GM13976 (cell line): ENCODE results near the gene C10orf71.

Experiments
- DNase-seq: peaks from one replicate; pipeline ENCODE4 v3.0.0; 2012; ENCODE audit warnings: low spot score
- in situ Hi-C: fragments of 300-500 bp; cut with MboI; formaldehyde crosslinking; loops from one replicate; pipeline ENCODE4 v1.12.0; 2022; ENCODE audit warnings: low sequenced_read_pairs, mixed read lengths, inconsistent platforms; ENCODE audit not compliant: unreplicated experiment
- TF ChIP-seq, protein P1 (sequence below): IDR thresholded peaks from 2 replicates; pipeline ENCODE4 v1.5.1; 2012; ENCODE audit warnings: borderline replicate concordance, mild to moderate bottlenecking; ENCODE audit not compliant: insufficient read depth; ENCODE audit errors: extremely low read depth, missing control alignments, control extremely low read depth

C10orf71 gene

DNA sequence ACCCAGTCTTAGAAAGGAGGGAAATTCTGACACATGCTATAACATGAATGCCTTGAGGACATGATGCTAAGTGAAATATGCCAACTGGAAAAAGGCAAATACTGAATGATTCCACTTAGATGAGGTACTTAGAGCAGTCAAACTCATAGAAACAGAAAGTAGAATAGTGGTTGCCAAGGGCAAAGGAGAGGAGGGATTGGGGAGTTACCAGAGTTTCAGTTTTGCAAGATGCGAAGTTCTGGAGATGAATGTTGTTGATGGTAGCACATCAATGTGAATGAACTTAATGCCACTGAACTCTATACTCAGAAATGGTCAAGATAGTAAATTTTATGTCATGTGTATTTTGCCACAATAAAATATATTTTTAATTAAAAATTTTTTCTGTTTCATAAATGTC lies 58.0 kb downstream of the C10orf71 start:
- DNase-seq: no peak
- in situ Hi-C loops: no loop called here
- TF ChIP-seq, protein P1, sequence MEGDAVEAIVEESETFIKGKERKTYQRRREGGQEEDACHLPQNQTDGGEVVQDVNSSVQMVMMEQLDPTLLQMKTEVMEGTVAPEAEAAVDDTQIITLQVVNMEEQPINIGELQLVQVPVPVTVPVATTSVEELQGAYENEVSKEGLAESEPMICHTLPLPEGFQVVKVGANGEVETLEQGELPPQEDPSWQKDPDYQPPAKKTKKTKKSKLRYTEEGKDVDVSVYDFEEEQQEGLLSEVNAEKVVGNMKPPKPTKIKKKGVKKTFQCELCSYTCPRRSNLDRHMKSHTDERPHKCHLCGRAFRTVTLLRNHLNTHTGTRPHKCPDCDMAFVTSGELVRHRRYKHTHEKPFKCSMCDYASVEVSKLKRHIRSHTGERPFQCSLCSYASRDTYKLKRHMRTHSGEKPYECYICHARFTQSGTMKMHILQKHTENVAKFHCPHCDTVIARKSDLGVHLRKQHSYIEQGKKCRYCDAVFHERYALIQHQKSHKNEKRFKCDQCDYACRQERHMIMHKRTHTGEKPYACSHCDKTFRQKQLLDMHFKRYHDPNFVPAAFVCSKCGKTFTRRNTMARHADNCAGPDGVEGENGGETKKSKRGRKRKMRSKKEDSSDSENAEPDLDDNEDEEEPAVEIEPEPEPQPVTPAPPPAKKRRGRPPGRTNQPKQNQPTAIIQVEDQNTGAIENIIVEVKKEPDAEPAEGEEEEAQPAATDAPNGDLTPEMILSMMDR: no peak

DNA sequence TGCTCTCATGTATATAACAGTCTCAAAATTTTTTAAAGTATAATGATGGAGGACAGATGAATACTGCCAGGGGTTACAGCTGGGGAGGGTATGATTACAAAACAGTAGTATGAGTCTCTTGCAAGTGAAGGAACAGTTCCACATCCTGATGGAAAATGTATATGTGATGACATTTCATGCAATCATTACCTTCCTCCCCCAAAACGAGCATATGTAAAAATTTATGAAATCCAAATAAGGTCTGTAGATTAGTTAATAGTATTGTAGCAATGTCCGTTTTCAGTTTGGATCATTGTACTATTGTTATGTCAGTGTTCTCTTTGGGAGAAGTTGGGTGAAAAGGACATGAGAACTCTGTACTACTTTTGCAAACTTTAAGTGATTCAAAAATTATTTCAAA lies 58.9 kb downstream of the C10orf71 start:
- DNase-seq: no peak
- TF ChIP-seq, protein P1: no peak
- in situ Hi-C loops: no loop called here

DNA sequence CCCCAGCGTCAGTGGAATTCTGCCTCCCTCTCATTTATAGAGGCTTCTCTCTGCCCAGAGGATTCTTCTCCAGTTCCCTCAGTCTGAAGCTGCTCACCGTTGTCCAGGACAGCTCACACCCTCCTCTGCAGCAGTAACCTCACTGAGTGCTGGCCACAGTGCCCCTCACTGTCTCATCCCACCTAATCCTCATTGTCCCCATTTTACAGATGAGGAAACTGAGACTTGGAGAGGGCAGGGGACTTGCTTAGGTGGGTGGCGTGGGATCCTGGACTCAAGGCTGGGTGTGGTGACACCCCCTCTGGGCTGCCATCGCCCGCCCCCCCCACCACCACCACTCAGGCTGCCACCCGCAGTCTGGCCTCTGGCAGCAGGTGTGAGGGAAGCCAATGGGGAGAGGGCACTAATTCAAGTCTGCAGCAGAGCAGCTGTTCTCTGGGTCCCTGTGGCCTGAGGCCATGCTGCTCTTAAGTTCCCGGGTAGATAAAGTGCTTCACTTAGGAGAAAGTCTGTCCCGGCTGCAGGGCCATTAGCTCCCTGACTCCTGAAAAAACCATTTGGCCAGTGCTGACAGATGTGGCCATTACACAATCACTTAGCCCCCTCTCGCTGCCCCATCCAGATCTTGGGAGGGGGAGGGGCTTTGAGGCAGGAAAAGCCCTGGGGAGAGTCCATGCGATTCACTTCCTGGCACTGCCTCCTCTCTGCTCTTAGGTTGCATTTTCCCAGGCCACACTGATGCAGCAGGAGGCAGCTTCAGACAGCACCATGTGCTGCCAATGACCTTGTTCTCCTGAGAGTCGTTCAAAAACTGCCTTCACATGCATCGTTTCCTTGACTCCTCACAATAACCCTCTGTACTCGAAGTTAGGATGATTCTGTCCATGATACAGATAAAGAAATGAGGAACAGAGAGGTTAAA lies 60.6 kb downstream of the C10orf71 start:
- TF ChIP-seq, protein P1: no peak
- in situ Hi-C loops: no loop called here
- DNase-seq: no peak

DNA sequence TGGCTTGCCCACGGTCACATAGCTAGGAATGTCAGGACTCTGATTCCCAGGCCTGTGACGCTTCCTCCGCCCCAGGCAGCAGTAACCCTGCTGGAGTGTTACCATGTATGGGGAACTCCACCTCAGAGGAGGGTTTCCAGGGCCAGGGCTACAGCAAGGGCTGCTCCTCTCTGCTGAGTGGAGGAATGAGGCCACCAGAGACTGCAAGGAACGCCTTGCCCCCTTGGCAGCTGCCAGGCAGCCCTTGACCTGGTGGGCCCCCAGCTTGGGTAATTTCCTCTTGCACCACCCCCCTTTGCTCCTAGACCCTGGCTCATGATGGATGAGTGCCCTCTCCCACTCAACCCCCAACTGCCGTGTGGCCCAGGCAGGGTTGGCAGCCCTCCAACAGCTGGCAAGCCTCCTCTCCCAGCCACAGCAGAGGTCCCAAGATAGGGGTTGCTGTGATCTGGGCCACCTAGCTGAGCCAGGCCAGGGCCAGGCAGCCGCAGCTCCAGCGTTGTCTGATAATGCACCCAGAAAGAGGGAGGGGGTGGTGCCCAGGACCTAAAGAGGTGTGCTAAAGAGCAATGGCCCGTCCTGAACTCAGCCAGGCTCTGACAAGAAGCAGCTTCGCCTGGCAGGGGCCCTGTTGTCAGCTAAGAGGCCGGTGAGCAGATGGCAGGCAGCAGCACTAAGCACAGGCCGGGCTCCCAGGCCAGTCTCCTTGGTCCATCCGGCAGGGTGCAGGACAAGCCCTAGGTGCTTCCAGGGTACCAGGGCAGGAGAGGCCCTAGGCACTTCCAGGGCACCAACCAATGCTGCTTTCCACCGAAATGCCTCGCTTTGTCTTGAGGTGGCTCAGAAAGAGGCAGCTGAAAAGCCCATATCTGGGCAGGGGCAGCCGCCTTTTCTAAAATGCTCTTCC lies 61.6 kb downstream of the C10orf71 start:
- in situ Hi-C loops: no loop called here
- no peak for DNase-seq
- TF ChIP-seq, protein P1: no peak

DNA sequence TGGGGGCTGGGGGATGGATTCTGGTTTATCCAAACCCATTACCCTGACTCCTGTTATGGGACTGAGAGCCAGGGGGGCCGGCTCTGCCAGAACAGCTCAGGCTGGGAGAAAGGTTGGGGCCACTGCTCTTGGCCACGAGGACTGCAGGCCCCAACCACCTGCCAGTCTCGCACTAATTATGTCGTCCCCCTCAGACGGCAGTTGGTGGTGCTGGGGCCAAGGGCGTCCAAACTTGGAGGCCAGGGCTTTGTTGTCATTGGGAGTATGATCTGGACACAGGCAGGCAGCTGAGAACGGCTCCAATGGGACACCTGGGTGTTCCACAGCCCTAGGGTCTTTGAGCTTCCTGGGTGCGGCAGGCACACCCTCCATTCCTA lies 62.2 kb downstream of the C10orf71 start:
- TF ChIP-seq, protein P1: no peak
- in situ Hi-C loops: no loop called here
- DNase-seq: no peak

GRCh38 chr10:49361735-49362568 lies 63.0 kb downstream of the C10orf71 start:
- DNase-seq: no peak
- in situ Hi-C loops: no loop called here
- TF ChIP-seq, protein P1: no peak
